Body of pancreas (tissue), 4 donors: ENCODE results near the gene ERBB4. TPM values are rescaled to one million over a fixed set of nuclear protein-coding genes. Genes with fewer than 3 reads are reported as not detected.

ENCODE experiments used
- ATAC-seq: fragments of 150-250 bp; one replicate; pipeline ENCODE4 v1.9.1; 2016
- DNase-seq, 4 donors: peaks; one replicate each; pipeline ENCODE4 v3.0.0-alpha.2; 2019
- H3K27ac ChIP-seq, 4 donors: fragments of 200-600 bp; sonication (generic); 1 replicate in 3 of 4; 2 replicates in 1 of 4; pipeline versions ENCODE4 v1.5.1 to v1.6.1; 2016 to 2019; ENCODE audit warnings: mild to moderate bottlenecking in 1 of 4, mixed read lengths in 1 of 4, moderate library complexity in 1 of 4
- H3K27me3 ChIP-seq, 2 donors: fragments of 200-600 bp; sonication (generic); one replicate each; pipeline ENCODE4 v1.6.0; 2016; ENCODE audit warnings: mild to moderate bottlenecking in 1 of 2
- H3K36me3 ChIP-seq, 2 donors: fragments of 200-600 bp; sonication (generic); replicated peaks in 1 of 2; 2 replicates each; pipeline ENCODE4 v1.5.1; 2016; ENCODE audit warnings: low read depth in 2 of 2; ENCODE audit not compliant: insufficient read depth in 1 of 2
- H3K4me1 ChIP-seq: fragments of 200-600 bp; sonication (generic); one replicate; pipeline ENCODE4 v1.6.0; 2016
- H3K4me3 ChIP-seq, 2 donors: fragments of 200-600 bp; sonication (generic); 1 replicate in 1 of 2; 2 replicates in 1 of 2; pipeline ENCODE4 v1.5.1; 2016 to 2019
- H3K9me3 ChIP-seq, 3 donors: fragments of 200-600 bp; sonication (generic); 1 replicate in 2 of 3; 2 replicates in 1 of 3; pipeline ENCODE4 v1.5.1; 2016
- CTCF ChIP-seq, 7 experiments: fragments of 450-650 bp in 4 of 7; fragments of 200-600 bp in 3 of 7; sonication (generic) in 3 of 7; IDR thresholded peaks; one replicate each; pipeline ENCODE4 v1.5.1; 2016 to 2019; ENCODE audit warnings: antibody characterized with exemption in 7 of 7
- POLR2A ChIP-seq, 3 donors: fragments of 450-650 bp; IDR thresholded peaks; one replicate each; pipeline ENCODE4 v1.6.1; 2016; ENCODE audit warnings: antibody characterized with exemption in 3 of 3, mild to moderate bottlenecking in 2 of 3
- WGBS, 2 donors: methylation state at CpG; one replicate each; pipeline ENCODE4 v1.1.5; 2017; 5-methylcytosine and 5-hydroxymethylcytosine counted together
- intact Hi-C: fragments of 100-400 bp; cut with DNase I; formaldehyde crosslinking; loops from one replicate; pipeline ENCODE4 v1.15.1; 2023
- total RNA-seq, 2 donors: library from RNA; depleted of rRNA; stranded (reverse); fragments of >200 nt; gene quantifications; one replicate each; pipeline ENCODE4 v1.1.0, GENCODE V29; 2016

ERBB4 gene
- total RNA-seq, 2 donors from 2014 or later, result 1.6 to 4.4 TPM

DNA sequence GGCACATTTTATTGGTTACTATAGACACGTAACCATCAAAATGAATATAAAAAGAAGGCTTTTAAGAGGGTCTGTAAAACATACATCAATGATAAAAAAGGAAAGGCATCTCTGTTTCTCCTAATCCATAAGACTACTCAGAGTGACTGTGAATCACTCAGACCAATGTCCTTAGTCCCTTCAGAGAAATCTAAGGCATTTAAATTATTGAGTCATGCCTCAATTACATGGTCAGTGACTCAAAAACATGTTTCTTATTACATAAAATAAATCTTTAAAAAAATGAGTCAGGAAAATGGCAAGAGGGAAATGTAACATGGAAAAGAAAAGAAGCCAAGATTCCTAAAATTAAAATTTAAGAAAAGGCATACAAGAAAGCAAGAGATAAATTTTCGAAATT lies 146.6 kb downstream of the ERBB4 start:
- 71 to 79% methylated on average over 2 of the region's 2 CpGs for WGBS, 2 donors
- no peaks in the 10 kb centered on the region for H3K4me1 ChIP-seq
- no peaks in the 10 kb centered on the region for H3K36me3 ChIP-seq
- TF ChIP-seq POLR2A (IDR thresholded peaks at IDR 0.05) (no peak), CTCF (IDR thresholded peaks at IDR 0.05) (no peak)
- ATAC-seq (no peak), DNase-seq (no peak)
- no peak overlapping the region for H3K4me3 ChIP-seq
- intact Hi-C loops, result no loop called here
- H3K27me3 ChIP-seq, result no peaks in the 10 kb centered on the region
- no peak overlapping the region for H3K27ac ChIP-seq
- H3K9me3 ChIP-seq, result no peaks in the 10 kb centered on the region

GRCh38 chr2:212387146-212387545 lies 151.5 kb downstream of the ERBB4 start:
- no peaks in the 10 kb centered on the region for H3K27me3 ChIP-seq
- TF ChIP-seq CTCF (IDR thresholded peaks at IDR 0.05), result no peak
- no peaks in the 10 kb centered on the region for H3K9me3 ChIP-seq
- intact Hi-C loops, result no loop called here
- H3K36me3 ChIP-seq, result no peaks in the 10 kb centered on the region
- no peak overlapping the region for H3K4me3 ChIP-seq
- DNase-seq (no peak), ATAC-seq (no peak)
- 82 to 91% methylated on average over 4 of the region's 4 CpGs for WGBS, 2 donors
- H3K4me1 ChIP-seq, result no peaks in the 10 kb centered on the region
- no peak overlapping the region for H3K27ac ChIP-seq

DNA sequence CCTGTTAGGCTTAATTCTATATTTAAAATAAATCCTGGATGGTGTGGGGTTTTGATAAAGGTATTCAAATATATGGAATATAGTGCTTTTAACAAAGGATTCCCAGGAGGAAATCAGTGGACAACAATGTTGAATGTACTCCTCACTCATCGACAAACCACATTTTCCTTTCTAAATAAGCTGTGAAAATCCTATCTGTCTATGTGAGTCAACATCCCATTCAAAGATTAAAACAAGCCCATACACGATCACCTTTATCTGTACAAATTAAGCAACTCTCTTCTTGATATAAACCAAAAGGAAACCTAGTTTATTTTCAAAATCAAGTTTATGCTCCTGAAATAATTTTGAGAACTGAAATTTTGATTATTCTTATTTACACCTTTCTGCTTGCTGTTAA lies 153.4 kb downstream of the ERBB4 start:
- Histone ChIP-seq H3K9me3 (no peaks in the 10 kb centered on the region), H3K36me3 (no peaks in the 10 kb centered on the region), H3K27ac (no peak overlapping the region), H3K27me3 (no peaks in the 10 kb centered on the region), H3K4me3 (no peak overlapping the region), H3K4me1 (no peaks in the 10 kb centered on the region)
- 46 to 53% methylated on average over 2 of the region's 2 CpGs for WGBS, 2 donors
- ATAC-seq, result no peak
- TF ChIP-seq CTCF (IDR thresholded peaks at IDR 0.05) (no peak), POLR2A (IDR thresholded peaks at IDR 0.05) (no peak)
- intact Hi-C loops, result no loop called here
- DNase-seq, result no peak

DNA sequence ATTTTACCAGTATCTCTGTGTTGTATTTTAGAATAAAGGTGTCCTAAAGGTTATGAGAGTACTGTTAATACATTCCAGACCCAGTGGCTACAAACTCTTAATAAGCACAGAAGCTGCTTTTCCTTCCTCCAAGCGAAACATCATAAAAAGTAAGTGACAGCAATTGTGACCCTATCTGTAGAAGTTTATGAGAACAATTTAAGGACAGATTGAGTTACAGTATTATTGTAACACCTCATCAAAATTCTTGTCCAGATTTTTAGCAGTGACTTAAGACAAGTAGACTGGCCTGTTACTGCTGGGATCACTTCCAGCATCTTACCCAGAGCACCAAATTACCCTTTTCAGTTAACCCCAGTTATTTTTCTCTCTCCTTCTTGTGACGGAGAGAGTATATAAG lies 154.6 kb downstream of the ERBB4 start:
- ATAC-seq (no peak), DNase-seq (no peak)
- Histone ChIP-seq H3K27me3 (no peaks in the 10 kb centered on the region), H3K36me3 (no peaks in the 10 kb centered on the region), H3K27ac (no peak overlapping the region), H3K9me3 (no peaks in the 10 kb centered on the region), H3K4me1 (no peaks in the 10 kb centered on the region), H3K4me3 (no peak overlapping the region)
- TF ChIP-seq CTCF (IDR thresholded peaks at IDR 0.05), result no peak
- TF ChIP-seq POLR2A (IDR thresholded peaks at IDR 0.05), result no peak
- WGBS, 2 donors, result 83 to 85% methylated on average over 2 of the region's 2 CpGs
- intact Hi-C loops, result no loop called here

DNA sequence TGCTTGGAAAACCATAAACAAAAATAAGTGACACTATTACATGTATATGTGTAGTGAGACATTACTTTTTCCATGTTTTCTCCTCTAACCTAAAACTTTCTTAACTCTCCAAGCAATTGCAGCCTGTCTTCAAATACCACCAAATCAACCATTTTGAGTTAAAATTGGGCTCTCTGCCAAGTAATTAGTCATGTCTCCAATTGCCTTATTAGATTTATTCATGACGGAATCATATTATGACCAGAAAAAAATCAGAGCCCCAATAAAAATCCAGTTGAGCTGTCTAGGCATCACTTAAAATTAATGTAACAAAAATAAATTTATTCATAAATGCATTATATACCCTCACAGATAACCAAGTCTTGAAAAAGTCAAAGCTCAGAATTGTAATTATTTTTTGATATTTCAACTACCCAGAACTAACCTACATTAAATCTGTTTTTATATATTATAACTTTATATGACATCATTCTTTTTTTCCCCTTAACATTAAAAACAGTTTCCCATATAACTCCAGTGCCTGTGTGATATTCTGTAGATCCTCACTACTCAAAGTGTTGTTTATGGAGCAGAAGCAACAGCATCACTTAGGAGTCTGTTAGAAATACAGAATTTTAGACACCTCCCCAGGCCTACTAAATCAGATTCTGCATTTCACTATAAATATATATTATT lies 157.0 kb downstream of the ERBB4 start:
- H3K4me3 ChIP-seq, result no peak overlapping the region
- ATAC-seq (no peak), DNase-seq (no peak)
- no peaks in the 10 kb centered on the region for H3K36me3 ChIP-seq
- no peaks in the 10 kb centered on the region for H3K4me1 ChIP-seq
- TF ChIP-seq CTCF (IDR thresholded peaks at IDR 0.05) (no peak), POLR2A (IDR thresholded peaks at IDR 0.05) (no peak)
- no peak overlapping the region for H3K27ac ChIP-seq
- intact Hi-C loops, result no loop called here
- H3K27me3 ChIP-seq, result no peaks in the 10 kb centered on the region
- 90 to 94% methylated on average over 1 of the region's 1 CpG for WGBS, 2 donors
- H3K9me3 ChIP-seq, result no peaks in the 10 kb centered on the region
